Lower leg skin (tissue), 4 donors: ENCODE measurements around the gene TAC4. TPM values are rescaled to one million over a fixed set of nuclear protein-coding genes. Genes with fewer than 3 reads are reported as not detected.
A peak's percentile ranks its signal among the peaks of the same experiment; 100 is the strongest.

Experiments used
- DNase-seq, 2 donors: peaks; one replicate each; pipeline ENCODE4 v3.0.0-alpha.2; 2019; ENCODE audit warnings: low spot score in 2 of 2
- H3K4me3 ChIP-seq: fragments of 200-600 bp; sonication (generic); 2 replicates; pipeline ENCODE4 v1.5.1; 2017; ENCODE audit warnings: mild to moderate bottlenecking, low read depth; ENCODE audit not compliant: poor library complexity, severe bottlenecking
- CTCF ChIP-seq, 3 donors: fragments of 450-650 bp; IDR thresholded peaks; one replicate each; pipeline ENCODE4 v1.5.1; 2016; ENCODE audit warnings: antibody characterized with exemption in 3 of 3, mild to moderate bottlenecking in 3 of 3, moderate library complexity in 2 of 3
- POLR2A ChIP-seq, 2 donors: fragments of 450-650 bp; IDR thresholded peaks; one replicate each; pipeline ENCODE4 v1.6.1; 2016 to 2017; ENCODE audit warnings: antibody characterized with exemption in 2 of 2, mild to moderate bottlenecking in 1 of 2, moderate library complexity in 1 of 2
- WGBS, 2 donors: methylation state at CpG; one replicate each; pipeline ENCODE4 v1.1.5; 2018; 5-methylcytosine and 5-hydroxymethylcytosine counted together
- intact Hi-C: fragments of 100-400 bp; cut with DNase I; formaldehyde crosslinking; loops from one replicate; pipeline ENCODE4 v1.15.0; 2023; ENCODE audit warnings: low total_unique reads
- total RNA-seq, 4 donors: library from RNA; depleted of rRNA; stranded (reverse); fragments of >200 nt; gene quantifications; one replicate each; pipeline ENCODE4 v1.1.0, GENCODE V29; 2016

Gene TAC4
- total RNA-seq, 4 donors from 2014 or later, result not detected

- intact Hi-C loops, result no loop called here
- DNase-seq, result peak; percentile 34 to 95
- TF ChIP-seq CTCF (IDR thresholded peaks at IDR 0.05) (no peak), POLR2A (IDR thresholded peaks at IDR 0.05) (no peak)
- 6 to 7% methylated on average over 46 to 51 of the region's 55 CpGs for WGBS, 2 donors
- H3K4me3 ChIP-seq, result peak overlapping the region; percentile 38
Measured at GRCh38 chr17:49851387-49852291, 3.8 kb upstream of the TAC4 start.

GRCh38 chr17:49850772-49851386 is 3.0 kb upstream of the TAC4 start:
- H3K4me3 ChIP-seq, result peak overlapping the region; percentile 38
- no peak for DNase-seq
- intact Hi-C loops, result no loop called here
- WGBS, 2 donors, result 4 to 10% methylated on average over 26 to 41 of the region's 61 CpGs
- TF ChIP-seq POLR2A (IDR thresholded peaks at IDR 0.05), result no peak
- TF ChIP-seq CTCF (IDR thresholded peaks at IDR 0.05), result no peak

- intact Hi-C loops, result no loop called here
- no peak for TF ChIP-seq CTCF (IDR thresholded peaks at IDR 0.05)
- no peak for TF ChIP-seq POLR2A (IDR thresholded peaks at IDR 0.05)
- 89 to 92% methylated on average over 5 of the region's 5 CpGs for WGBS, 2 donors
- H3K4me3 ChIP-seq, result no peak overlapping the region
- DNase-seq, result no peak
Measured at GRCh38 chr17:49850218-49850610, 2.3 kb upstream of the TAC4 start.

GRCh38 chr17:49848739-49849138 is 870 bp upstream of the TAC4 start:
- TF ChIP-seq CTCF (IDR thresholded peaks at IDR 0.05) (no peak), POLR2A (IDR thresholded peaks at IDR 0.05) (no peak)
- intact Hi-C loops, result no loop called here
- no peak for DNase-seq
- H3K4me3 ChIP-seq, result no peak overlapping the region
- WGBS, 2 donors, result 77 to 78% methylated on average over 5 of the region's 5 CpGs

- H3K4me3 ChIP-seq, result no peak overlapping the region
- 70 to 83% methylated on average over 9 of the region's 9 CpGs for WGBS, 2 donors
- intact Hi-C loops, result no loop called here
- DNase-seq, result no peak
- TF ChIP-seq POLR2A (IDR thresholded peaks at IDR 0.05) (no peak), CTCF (IDR thresholded peaks at IDR 0.05) (no peak)
Measured at GRCh38 chr17:49846938-49847712, 744 bp downstream of the TAC4 start.
